ENCODE measurements around the gene USP6.
"Not testable (repeated sequence)": the region's sequence is repeated elsewhere in the genome, so short reads cannot be mapped to it uniquely, and the experiment has no call there.

Gene USP6

DNA sequence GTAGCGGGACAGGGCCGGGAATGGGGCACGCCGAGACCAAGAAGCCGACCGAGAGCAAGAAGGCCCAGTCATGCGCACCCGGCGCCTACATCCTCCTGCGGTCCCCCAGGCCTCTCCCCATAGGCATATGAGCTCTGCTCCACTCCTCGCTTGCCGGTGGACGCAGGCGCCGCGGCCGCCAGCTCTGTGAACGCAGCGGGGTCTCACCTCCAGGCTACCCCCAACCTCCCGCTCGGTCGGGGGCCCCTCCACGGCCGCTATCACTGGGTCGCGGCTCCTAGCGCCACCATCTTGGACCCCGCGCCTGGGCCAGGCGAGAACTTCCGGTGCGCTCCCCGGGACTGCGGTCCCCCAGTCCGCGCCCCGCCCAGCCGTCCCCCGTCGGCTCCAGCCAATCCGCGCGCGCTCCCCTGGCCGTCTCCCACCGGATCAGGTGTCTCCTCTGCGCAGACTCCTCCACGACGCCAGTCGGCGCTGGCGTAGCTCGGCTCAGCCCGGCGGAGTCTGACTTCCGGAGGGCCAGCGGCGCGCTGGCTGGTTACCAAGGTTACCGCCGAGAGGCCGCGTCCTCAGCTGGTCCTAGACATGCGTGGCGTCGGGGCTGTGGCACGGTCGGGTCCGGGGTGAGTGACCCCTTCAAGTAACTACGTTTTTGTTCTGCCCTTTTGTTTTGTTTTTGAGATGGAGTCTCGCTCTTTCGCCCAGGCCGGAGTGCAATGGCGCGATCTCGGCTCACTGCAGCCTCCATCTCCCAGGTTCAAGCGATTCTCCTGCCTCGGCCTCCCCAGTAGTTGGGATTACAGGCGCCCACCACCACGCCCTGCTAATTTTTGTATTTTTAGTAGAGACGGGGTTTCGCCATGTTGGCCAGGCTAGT is 75.9 kb downstream of the USP6 start, which contains the start of gene ZNF594:
Gene ZNF594, minus strand, starts transcription at position 328 of the 877 bp plus-strand sequence. CDS start 7,612 bp downstream, outside the sequence.
- Histone ChIP-seq H3K27me3 (ENCODE audit: control insufficient read depth, insufficient read depth, low read length) (no peaks in the 10 kb centered on the region), H3K9ac (ENCODE audit: low read length) (peak within 1 kb of the TSS; percentile 87), H3K4me3 (ENCODE audit: low read length) (peak within 1 kb of the TSS; percentile 95), H3K36me3 (ENCODE audit: control insufficient read depth, insufficient read depth, low read length) (no peaks in the 10 kb centered on the region), H3K9me3 (ENCODE audit: control insufficient read depth, low read length) (no peaks in the 10 kb centered on the region), H3K4me1 (ENCODE audit: control insufficient read depth, insufficient read depth, low read length) (peaks cover 6% of the 10 kb centered on the region)

DNA sequence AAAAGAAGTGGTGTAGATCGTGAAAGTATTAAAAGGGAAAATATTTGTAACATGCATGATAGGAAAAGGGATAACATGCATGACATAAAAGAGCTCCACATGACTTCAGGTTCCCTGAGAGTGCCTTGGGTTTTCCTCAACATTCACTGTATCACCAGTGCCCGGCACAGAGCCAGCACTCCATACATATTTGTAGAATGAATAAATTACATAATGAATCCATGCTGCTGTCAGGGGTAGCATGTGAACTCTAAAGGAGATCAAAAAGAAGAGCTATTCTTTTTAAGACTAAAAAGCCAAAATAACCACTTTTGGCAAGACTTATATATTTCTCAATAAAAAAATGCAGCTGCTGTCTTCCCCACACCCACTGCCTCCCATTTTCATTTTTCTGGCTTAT is 78.5 kb downstream of the USP6 start:
- Histone ChIP-seq H3K9ac (ENCODE audit: low read length) (no peak overlapping the region), H3K4me3 (ENCODE audit: low read length) (no peak overlapping the region), H3K4me1 (ENCODE audit: control insufficient read depth, insufficient read depth, low read length) (peaks cover 6% of the 10 kb centered on the region), H3K9me3 (ENCODE audit: control insufficient read depth, low read length) (no peaks in the 10 kb centered on the region), H3K27me3 (ENCODE audit: control insufficient read depth, insufficient read depth, low read length) (no peaks in the 10 kb centered on the region), H3K36me3 (ENCODE audit: control insufficient read depth, insufficient read depth, low read length) (no peaks in the 10 kb centered on the region)

DNA sequence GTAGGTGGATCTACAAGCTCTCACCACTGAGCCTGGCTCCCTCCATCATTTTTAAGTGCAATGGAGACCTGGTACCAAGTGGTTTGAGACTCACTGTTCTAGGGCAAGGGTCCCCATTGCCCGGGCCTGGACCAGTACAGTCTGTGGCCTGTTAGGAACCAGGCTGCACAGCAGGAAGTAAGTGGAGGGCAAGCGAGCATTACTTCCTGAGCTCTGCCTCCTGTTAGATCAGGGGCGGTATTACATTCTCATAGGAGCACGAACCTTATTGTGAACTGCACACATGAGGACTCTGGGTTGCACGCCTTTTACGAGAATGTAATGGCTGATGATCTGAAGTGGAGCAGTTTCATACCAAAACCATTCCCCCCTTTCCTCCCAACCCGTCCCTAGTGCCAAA is 82.6 kb downstream of the USP6 start:
- H3K4me3 ChIP-seq (ENCODE audit: low read length) = no peak overlapping the region
- no peaks in the 10 kb centered on the region for H3K9me3 ChIP-seq (ENCODE audit: control insufficient read depth, low read length)
- no peaks in the 10 kb centered on the region for H3K36me3 ChIP-seq (ENCODE audit: control insufficient read depth, insufficient read depth, low read length)
- no peaks in the 10 kb centered on the region for H3K27me3 ChIP-seq (ENCODE audit: control insufficient read depth, insufficient read depth, low read length)
- H3K9ac ChIP-seq (ENCODE audit: low read length) = no peak overlapping the region
- H3K4me1 ChIP-seq (ENCODE audit: control insufficient read depth, insufficient read depth, low read length) = peaks cover 11% of the 10 kb centered on the region

DNA sequence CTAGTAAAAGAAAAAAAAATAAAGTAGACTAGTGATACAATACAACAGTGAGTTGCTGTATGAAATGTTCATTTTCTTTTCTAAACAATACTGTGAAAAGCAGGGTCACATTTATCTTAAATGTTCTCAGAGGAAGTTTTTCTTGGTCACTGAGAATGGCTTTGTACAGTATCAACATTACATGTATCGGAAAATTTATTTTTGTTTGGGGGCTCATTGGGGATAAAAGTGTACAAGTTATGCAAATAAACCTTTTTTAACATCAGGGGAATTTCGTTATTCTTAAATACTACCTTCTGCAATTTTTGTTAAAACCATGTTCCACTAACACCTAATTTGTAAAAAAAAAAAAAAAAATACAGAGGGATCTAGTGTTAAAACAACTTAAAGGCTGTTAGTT is 84.5 kb downstream of the USP6 start:
- no peaks in the 10 kb centered on the region for H3K9me3 ChIP-seq (ENCODE audit: control insufficient read depth, low read length)
- no peaks in the 10 kb centered on the region for H3K27me3 ChIP-seq (ENCODE audit: control insufficient read depth, insufficient read depth, low read length)
- no peak overlapping the region for H3K9ac ChIP-seq (ENCODE audit: low read length)
- no peaks in the 10 kb centered on the region for H3K36me3 ChIP-seq (ENCODE audit: control insufficient read depth, insufficient read depth, low read length)
- no peak overlapping the region for H3K4me3 ChIP-seq (ENCODE audit: low read length)
- peaks cover 19% of the 10 kb centered on the region for H3K4me1 ChIP-seq (ENCODE audit: control insufficient read depth, insufficient read depth, low read length)

DNA sequence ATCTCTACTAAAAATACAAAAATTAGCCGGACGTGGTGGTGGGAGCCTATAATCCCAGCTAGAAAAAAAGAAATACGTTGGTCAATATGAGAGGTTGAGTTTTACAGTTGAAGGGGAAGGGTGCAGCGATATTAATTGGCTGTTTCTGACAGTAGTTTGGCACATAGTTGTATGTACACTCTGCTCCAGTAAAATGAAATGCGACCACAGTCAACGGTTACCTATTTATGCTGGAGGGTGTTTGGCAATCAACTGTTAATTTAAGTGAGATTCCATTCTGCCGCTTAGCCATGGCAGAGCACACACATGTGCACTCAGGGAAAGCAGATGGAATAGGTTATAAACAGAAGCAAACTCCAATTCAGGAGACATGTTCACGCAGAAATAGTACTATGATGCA is 85.2 kb downstream of the USP6 start:
- H3K9ac ChIP-seq (ENCODE audit: low read length) = no peak overlapping the region
- no peak overlapping the region for H3K4me3 ChIP-seq (ENCODE audit: low read length)
- no peaks in the 10 kb centered on the region for H3K36me3 ChIP-seq (ENCODE audit: control insufficient read depth, insufficient read depth, low read length)

DNA sequence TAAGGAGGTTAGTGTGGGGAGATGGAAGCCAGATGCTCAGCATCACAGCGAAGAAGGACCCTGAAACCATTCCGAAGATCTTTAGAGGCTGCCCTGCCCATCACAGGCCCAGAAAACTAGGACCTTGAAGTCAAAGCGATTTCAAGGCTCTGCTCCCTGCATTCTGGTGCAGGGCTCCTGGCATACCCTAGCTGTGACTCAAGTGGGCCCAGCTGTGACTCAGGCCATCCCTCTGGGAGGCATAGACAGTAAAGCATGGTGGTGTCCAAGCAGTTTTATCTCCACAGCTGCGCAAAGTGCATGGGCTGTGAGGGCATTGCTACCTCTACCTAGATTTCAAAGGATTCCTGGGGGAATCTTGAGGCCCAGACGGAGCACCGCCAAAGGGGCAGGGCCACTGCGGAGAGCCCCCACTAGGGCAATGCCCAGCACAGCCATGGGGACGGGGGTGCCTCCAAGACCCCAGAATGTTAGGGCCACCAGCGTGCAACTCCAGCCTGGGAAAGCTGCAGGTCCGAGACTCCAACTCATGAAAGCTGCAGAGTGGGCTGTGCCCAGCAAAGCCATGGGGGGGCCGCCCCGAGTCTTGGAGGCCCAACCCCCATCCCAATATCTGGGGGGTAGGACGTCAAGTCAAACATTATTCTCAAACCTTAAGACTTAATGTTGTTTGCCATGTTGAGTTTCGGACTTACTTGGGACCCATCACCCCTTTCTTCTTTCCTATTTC is 87.5 kb downstream of the USP6 start:
- no peak overlapping the region for H3K4me3 ChIP-seq (ENCODE audit: low read length)

More for the DNA sequence above, 85.2 kb downstream of the USP6 start:
- Histone ChIP-seq H3K27me3 (ENCODE audit: control insufficient read depth, insufficient read depth, low read length) (no peaks in the 10 kb centered on the region), H3K9me3 (ENCODE audit: control insufficient read depth, low read length) (no peaks in the 10 kb centered on the region), H3K4me1 (ENCODE audit: control insufficient read depth, insufficient read depth, low read length) (peaks cover 14% of the 10 kb centered on the region)

DNA sequence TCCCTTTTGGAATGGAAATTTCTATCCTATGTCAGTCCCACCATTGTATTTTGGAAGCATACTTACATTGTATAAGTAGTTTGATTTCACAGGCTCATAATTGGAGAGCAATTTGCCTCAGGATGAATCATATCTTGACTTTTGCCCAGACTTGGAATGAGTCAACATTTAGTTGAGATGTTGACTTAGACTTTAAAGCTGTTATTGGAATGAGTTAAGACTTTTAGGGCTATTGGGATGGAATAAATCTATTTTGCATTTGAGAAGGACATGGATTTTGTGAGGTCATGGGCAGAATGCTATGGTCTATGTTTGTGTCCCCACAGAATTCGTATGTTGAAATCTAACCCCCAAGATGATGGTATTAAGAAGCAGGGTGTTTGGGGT is 88.1 kb downstream of the USP6 start:
- Histone ChIP-seq H3K4me3 (ENCODE audit: low read length) (no peak overlapping the region), H3K4me1 (ENCODE audit: control insufficient read depth, insufficient read depth, low read length) (peaks cover 12% of the 10 kb centered on the region), H3K9me3 (ENCODE audit: control insufficient read depth, low read length) (no peaks in the 10 kb centered on the region), H3K27me3 (ENCODE audit: control insufficient read depth, insufficient read depth, low read length) (no peaks in the 10 kb centered on the region), H3K36me3 (ENCODE audit: control insufficient read depth, insufficient read depth, low read length) (no peaks in the 10 kb centered on the region), H3K9ac (ENCODE audit: low read length) (no peak overlapping the region)

More for the DNA sequence above, 87.5 kb downstream of the USP6 start:
- H3K4me1 ChIP-seq (ENCODE audit: control insufficient read depth, insufficient read depth, low read length) = peaks cover 12% of the 10 kb centered on the region
- no peaks in the 10 kb centered on the region for H3K27me3 ChIP-seq (ENCODE audit: control insufficient read depth, insufficient read depth, low read length)
- H3K9ac ChIP-seq (ENCODE audit: low read length) = no peak overlapping the region
- H3K9me3 ChIP-seq (ENCODE audit: control insufficient read depth, low read length) = no peaks in the 10 kb centered on the region
- no peaks in the 10 kb centered on the region for H3K36me3 ChIP-seq (ENCODE audit: control insufficient read depth, insufficient read depth, low read length)

DNA sequence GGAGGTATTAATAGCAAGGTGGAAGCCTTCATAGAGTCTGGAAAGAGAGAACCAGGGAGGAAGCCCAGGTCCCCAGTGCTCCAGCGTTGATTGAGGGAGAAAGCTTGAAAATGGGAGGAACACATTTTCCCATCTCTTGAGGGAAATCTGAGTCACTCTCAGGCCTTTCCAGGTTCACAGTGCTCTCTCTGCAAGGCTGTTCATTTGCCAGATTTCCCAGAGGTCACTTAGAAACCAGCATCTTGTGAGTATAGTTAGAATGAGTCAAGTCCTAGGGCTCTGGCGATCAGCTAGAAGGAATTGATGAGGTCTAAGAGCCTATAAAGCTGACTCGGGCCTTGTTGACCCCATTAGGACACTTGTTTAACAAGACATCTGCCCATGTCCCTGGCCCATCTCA is 93.6 kb downstream of the USP6 start:
- Histone ChIP-seq H3K4me3 (ENCODE audit: low read length) (no peak overlapping the region), H3K27me3 (ENCODE audit: control insufficient read depth, insufficient read depth, low read length) (no peaks in the 10 kb centered on the region), H3K4me1 (ENCODE audit: control insufficient read depth, insufficient read depth, low read length) (no peaks in the 10 kb centered on the region), H3K9me3 (ENCODE audit: control insufficient read depth, low read length) (no peaks in the 10 kb centered on the region), H3K9ac (ENCODE audit: low read length) (no peak overlapping the region), H3K36me3 (ENCODE audit: control insufficient read depth, insufficient read depth, low read length) (no peaks in the 10 kb centered on the region)

DNA sequence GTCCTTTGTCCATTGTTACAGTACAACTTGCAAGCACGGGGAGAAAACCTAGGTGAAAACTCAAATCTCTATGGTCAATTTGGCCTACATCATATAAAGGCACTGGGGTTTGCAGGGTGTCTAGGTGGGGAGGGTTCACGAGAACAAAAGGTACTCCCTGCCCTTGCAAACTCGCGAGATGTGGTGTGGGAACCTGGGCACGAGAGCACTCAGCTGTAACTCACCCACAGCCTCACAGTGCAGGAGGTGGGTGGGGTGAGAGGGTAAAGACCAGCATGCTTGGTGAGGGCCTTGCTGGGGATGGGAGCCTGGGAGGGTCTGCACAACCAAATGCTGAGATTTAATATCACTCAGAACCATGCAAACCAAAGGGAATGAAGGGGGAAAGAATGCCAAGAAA is 94.3 kb downstream of the USP6 start:
- Histone ChIP-seq H3K4me1 (ENCODE audit: control insufficient read depth, insufficient read depth, low read length) (no peaks in the 10 kb centered on the region), H3K9ac (ENCODE audit: low read length) (no peak overlapping the region), H3K9me3 (ENCODE audit: control insufficient read depth, low read length) (no peaks in the 10 kb centered on the region), H3K4me3 (ENCODE audit: low read length) (no peak overlapping the region), H3K36me3 (ENCODE audit: control insufficient read depth, insufficient read depth, low read length) (no peaks in the 10 kb centered on the region), H3K27me3 (ENCODE audit: control insufficient read depth, insufficient read depth, low read length) (no peaks in the 10 kb centered on the region)

DNA sequence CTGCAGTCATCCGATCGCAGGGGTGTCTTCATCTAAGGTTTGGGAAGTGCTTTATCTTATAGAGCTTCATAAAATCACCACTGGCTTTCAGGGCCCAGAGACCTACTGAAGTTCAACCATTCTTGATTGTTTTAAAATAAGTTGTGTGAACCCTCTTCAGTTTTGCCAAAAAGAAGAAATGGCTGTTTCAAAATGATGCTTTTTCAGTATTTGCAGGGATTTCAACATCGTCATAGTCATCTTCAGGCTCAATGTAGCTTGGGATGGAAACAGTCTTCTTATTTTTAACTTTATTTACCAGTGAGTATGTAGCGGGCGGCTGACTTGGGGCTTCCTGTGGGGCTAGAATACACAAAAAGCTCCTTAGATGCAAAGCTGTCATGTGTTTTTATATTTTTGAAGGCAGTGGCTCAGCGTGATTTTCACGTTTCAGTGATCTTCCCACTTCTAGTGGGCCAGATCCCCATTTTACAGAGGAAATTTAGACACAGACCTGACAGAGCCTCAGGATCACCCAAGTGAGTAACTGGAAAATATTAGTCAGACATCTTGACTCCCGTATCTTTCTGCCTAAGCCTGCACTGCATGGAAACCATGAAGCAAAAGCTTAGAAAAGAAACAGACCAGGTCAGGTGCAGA is 94.9 kb downstream of the USP6 start:
- Histone ChIP-seq H3K9ac (ENCODE audit: low read length) (no peak overlapping the region), H3K9me3 (ENCODE audit: control insufficient read depth, low read length) (no peaks in the 10 kb centered on the region), H3K4me1 (ENCODE audit: control insufficient read depth, insufficient read depth, low read length) (no peaks in the 10 kb centered on the region), H3K27me3 (ENCODE audit: control insufficient read depth, insufficient read depth, low read length) (no peaks in the 10 kb centered on the region), H3K4me3 (ENCODE audit: low read length) (no peak overlapping the region), H3K36me3 (ENCODE audit: control insufficient read depth, insufficient read depth, low read length) (no peaks in the 10 kb centered on the region)

DNA sequence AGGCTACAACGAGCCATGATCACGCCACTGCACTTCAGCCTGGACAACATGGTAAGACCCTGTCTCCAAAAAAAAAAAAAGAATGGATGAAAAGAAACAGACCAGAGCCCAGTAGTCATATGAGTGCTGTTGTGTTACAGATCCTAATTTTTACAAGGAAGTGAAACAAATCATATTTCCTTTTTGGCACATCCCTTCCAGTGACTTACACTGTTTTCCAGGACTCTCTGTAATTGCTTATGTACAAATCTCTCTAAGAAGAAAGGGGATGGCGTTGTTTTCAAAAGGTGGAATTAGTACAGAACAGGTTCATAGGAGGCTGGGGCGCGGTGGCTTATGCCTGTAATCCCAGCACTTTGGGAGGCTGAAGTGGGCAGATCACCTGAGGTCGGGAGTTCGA is 95.6 kb downstream of the USP6 start:
- Histone ChIP-seq H3K9ac (ENCODE audit: low read length) (no peak overlapping the region), H3K36me3 (ENCODE audit: control insufficient read depth, insufficient read depth, low read length) (no peaks in the 10 kb centered on the region), H3K27me3 (ENCODE audit: control insufficient read depth, insufficient read depth, low read length) (no peaks in the 10 kb centered on the region), H3K4me3 (ENCODE audit: low read length) (no peak overlapping the region), H3K4me1 (ENCODE audit: control insufficient read depth, insufficient read depth, low read length) (no peaks in the 10 kb centered on the region), H3K9me3 (ENCODE audit: control insufficient read depth, low read length) (no peaks in the 10 kb centered on the region)

DNA sequence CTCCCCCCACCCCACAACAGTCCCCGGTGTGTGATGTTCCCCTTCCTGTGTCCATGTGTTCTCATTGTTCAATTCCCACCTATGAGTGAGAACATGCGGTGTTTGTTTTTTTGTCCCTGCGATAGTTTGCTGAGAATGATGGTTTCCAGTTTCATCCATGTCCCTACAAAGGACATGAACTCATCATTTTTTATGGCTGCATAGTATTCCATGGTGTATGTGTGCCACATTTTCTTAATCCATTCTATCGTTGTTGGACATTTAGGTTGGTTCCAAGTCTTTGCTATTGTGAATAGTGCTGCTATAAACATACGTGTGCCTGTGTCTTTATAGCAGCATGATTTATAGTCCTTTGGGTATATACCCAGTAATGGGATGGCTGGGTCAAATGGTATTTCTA is 101.7 kb downstream of the USP6 start:
- H3K4me3 ChIP-seq (ENCODE audit: low read length); H3K4me1 ChIP-seq (ENCODE audit: control insufficient read depth, insufficient read depth, low read length); H3K27me3 ChIP-seq (ENCODE audit: control insufficient read depth, insufficient read depth, low read length); H3K9ac ChIP-seq (ENCODE audit: low read length); H3K9me3 ChIP-seq (ENCODE audit: control insufficient read depth, low read length); H3K36me3 ChIP-seq (ENCODE audit: control insufficient read depth, insufficient read depth, low read length): not testable (repeated sequence)

Data from mucosa of stomach (tissue), 1 donor.